Activated CD8-positive, alpha-beta T cell treated with anti-CD3 and anti-CD28 coated beads, Interleukin-2, amount 10 ng/mL, durations not matched to agents 7 days and 5 days (primary cell): ENCODE data around the gene SUGT1. TPM values are rescaled to one million over a fixed set of nuclear protein-coding genes. Genes with fewer than 3 reads are reported as not detected.
A peak's percentile ranks its signal among the peaks of the same experiment; 100 is the strongest.
"Not testable (repeated sequence)": the region's sequence is repeated elsewhere in the genome, so short reads cannot be mapped to it uniquely, and the experiment has no call there.

Experiments used
- ATAC-seq: fragments of 150-1000 bp; cut with Tn5 transposase; one replicate; pipeline ENCODE4 v1.10.0; 2021; ENCODE audit warnings: moderate library complexity
- CTCF ChIA-PET: fragments of 350-600 bp; sonication (Branson Sonifier 250); formaldehyde crosslinking; loops from one replicate; lab custom pipeline; 2021; ENCODE audit warnings: antibody characterized with exemption; lab: Charles Lee
- POLR2A ChIA-PET: fragments of 350-600 bp; sonication (Branson Sonifier 250); formaldehyde crosslinking; loops from one replicate; lab custom pipeline; 2021; ENCODE audit warnings: antibody characterized with exemption; lab: Charles Lee
- DNase-seq: peaks from one replicate; pipeline ENCODE4 v3.0.0-alpha.2; 2020
- H3K27ac Mint-ChIP-seq: one replicate; pipeline ENCODE4 v1.8.0; 2021; ENCODE audit warnings: mild to moderate bottlenecking, mixed read lengths
- H3K27me3 Mint-ChIP-seq: one replicate; pipeline ENCODE4 v1.8.0; 2021; ENCODE audit warnings: low read depth, mixed read lengths
- H3K36me3 Mint-ChIP-seq: one replicate; pipeline ENCODE4 v1.8.0; 2021; ENCODE audit warnings: low read depth, mixed read lengths
- H3K4me1 Mint-ChIP-seq: one replicate; pipeline ENCODE4 v1.8.0; 2021; ENCODE audit warnings: low read depth, mixed read lengths
- H3K4me3 Mint-ChIP-seq: one replicate; pipeline ENCODE4 v1.8.0; 2021; ENCODE audit warnings: mild to moderate bottlenecking, mixed read lengths
- H3K9me3 Mint-ChIP-seq: one replicate; pipeline ENCODE4 v1.8.0; 2022; ENCODE audit warnings: mixed read lengths; ENCODE audit not compliant: insufficient read depth
- total RNA-seq, 2 experiments: library from RNA; stranded (reverse); gene quantifications; one replicate each; pipeline ENCODE4 v1.2.3, GENCODE V29; 2021

Gene SUGT1
- total RNA-seq, 2 experiments from 2014 or later: 48.5 to 50.7 TPM

DNA sequence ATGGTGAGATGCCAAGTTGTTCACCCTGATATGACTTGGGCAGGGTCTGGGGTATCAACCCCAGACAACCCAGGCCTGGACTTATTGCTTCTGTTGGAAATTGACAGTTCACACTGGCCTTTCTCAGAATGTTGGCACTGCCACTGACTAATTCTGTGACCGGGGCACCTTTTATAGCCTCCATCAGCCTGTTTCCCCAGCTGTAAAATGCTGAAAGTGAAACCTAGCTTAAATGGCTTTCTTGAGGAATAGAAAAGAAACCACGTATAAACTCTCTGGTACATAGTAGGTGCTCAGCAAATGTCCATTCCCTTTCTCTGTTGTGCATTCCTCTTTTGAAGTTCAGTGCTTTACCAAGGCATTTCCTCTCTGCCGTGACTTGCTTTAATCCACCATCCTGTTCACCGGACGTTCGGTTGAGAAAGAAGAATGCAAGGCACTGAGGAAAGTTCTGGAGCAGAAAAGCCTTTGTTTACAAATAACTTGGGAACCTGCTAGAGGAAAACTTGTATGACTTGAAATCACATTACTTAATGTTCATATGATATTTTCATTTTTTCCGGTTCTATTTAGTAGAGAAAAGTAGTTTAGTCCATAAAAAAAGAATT, 21.4 kb upstream of the SUGT1 start:
- H3K4me1 Mint-ChIP-seq, H3K9me3 Mint-ChIP-seq, CTCF ChIA-PET, H3K4me3 Mint-ChIP-seq, POLR2A ChIA-PET, H3K27me3 Mint-ChIP-seq, DNase-seq, H3K27ac Mint-ChIP-seq, ATAC-seq: not testable (repeated sequence)
- peaks cover 24% of the 10 kb centered on the region for H3K36me3 Mint-ChIP-seq

DNA sequence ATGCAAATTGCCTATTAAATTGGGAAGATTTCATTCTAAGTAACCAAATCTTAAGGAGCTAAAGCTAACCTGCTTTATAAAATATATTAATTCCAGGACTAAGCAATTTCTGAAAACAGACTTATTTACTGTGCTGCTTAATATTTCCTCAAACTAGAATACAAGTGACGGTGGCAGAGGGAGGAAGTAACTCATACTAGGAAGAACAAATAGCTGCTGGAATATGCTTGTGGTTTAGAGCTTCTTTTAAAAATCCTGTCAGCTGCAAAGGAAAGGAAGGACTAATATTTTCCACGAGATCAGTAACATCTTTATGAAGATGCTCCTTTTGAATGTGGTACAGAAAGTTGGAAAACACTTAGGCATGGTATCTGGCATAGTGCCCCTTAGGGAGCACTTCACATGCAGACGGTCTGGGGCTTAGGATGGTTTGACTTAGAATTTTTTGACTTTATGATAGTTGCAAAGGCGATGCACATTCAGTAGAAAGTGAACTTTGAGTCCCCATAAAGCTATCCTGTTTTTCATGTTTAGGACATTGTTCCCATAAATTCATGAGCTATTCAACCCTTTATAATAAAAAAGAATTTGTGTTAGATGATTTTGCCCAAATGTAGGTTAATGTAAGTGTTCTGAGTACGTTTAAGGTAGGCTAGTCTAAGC, 13.8 kb upstream of the SUGT1 start:
- Mint-ChIP-seq H3K9me3 (no peaks in the 10 kb centered on the region), H3K27me3 (no peaks in the 10 kb centered on the region), H3K27ac (no peak overlapping the region), H3K4me3 (no peak overlapping the region), H3K4me1 (peaks cover 6% of the 10 kb centered on the region), H3K36me3 (peaks cover 41% of the 10 kb centered on the region)
- CTCF ChIA-PET: interaction anchor here (0.7 to 1.8 kb wide), 3 partner anchors 13 to 38 kb away, joined by 3 to 10 read pairs (median 4); partner anchors contain the start of gene SUGT1
- POLR2A ChIA-PET: interaction anchor here (0.7 to 1.1 kb wide), 2 partner anchors 13 to 14 kb away, joined by 3 to 4 read pairs; partner anchors contain the start of gene SUGT1
- DNase-seq: no peak
- ATAC-seq: no peak

DNA sequence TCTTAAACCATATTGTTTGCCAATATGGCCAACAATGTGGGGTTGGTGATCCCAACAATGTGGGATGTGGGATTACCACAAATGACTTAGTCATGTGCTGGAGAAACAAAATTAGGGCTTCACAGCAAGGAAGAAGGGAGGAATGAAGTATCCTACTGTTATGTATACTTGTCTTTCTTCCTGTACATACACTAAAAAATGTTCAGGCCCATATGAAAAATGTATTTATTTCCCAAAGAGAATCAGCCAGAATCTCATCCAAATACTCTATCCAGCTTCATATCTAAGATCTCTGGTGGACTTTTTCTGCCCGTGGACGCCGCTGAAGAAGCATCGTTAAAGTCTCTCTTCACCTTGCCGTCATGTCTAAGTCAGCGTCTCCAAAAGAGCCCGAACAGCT, 10.5 kb upstream of the SUGT1 start, which contains the start of gene HNRNPA1L2:
Gene HNRNPA1L2 (plus strand): TSS at position 301 of the 400 bp plus-strand sequence. CDS start 62 bp downstream, at position 363.
- H3K36me3 Mint-ChIP-seq: peaks cover 43% of the 10 kb centered on the region
- no peak for ATAC-seq
- H3K9me3 Mint-ChIP-seq: no peaks in the 10 kb centered on the region
- H3K4me3 Mint-ChIP-seq: no peak within 1 kb of the TSS
- no peaks in the 10 kb centered on the region for H3K27me3 Mint-ChIP-seq
- ChIA-PET POLR2A (no interaction called here), CTCF (no interaction called here)
- H3K4me1 Mint-ChIP-seq: peaks cover 6% of the 10 kb centered on the region
- H3K27ac Mint-ChIP-seq: no peak within 1 kb of the TSS
- DNase-seq: no peak

- Mint-ChIP-seq H3K27ac (no peak overlapping the region), H3K27me3 (no peaks in the 10 kb centered on the region), H3K4me3 (no peak overlapping the region), H3K36me3 (peaks cover 37% of the 10 kb centered on the region), H3K4me1 (peaks cover 6% of the 10 kb centered on the region), H3K9me3 (no peaks in the 10 kb centered on the region)
- ATAC-seq (no peak), DNase-seq (no peak)
- CTCF ChIA-PET: no interaction called here
- POLR2A ChIA-PET: no interaction called here
Observed at GRCh38 chr13:52644108-52644507, 8.5 kb upstream of the SUGT1 start.

GRCh38 chr13:52646967-52647366, 5.7 kb upstream of the SUGT1 start:
- no peak overlapping the region for H3K27ac Mint-ChIP-seq
- peaks cover 14% of the 10 kb centered on the region for H3K4me1 Mint-ChIP-seq
- H3K36me3 Mint-ChIP-seq: peaks cover 34% of the 10 kb centered on the region
- ChIA-PET POLR2A (interaction anchor here (0.9 kb wide), 1 partner anchor 30 kb away, joined by 3 read pairs; no protein-coding TSS in a partner anchor), CTCF (interaction anchor here (1.3 kb wide), 1 partner anchor 18 kb away, joined by 5 read pairs; no protein-coding TSS in a partner anchor)
- ATAC-seq: no peak
- H3K4me3 Mint-ChIP-seq: no peak overlapping the region
- no peaks in the 10 kb centered on the region for H3K27me3 Mint-ChIP-seq
- no peak for DNase-seq
- no peaks in the 10 kb centered on the region for H3K9me3 Mint-ChIP-seq

GRCh38 chr13:52650731-52651130, 1.9 kb upstream of the SUGT1 start:
- Mint-ChIP-seq H3K36me3 (peaks cover 24% of the 10 kb centered on the region), H3K9me3 (no peaks in the 10 kb centered on the region), H3K4me3 (no peak overlapping the region), H3K4me1 (peaks cover 8% of the 10 kb centered on the region), H3K27ac (peak overlapping the region; percentile 48), H3K27me3 (no peaks in the 10 kb centered on the region)
- DNase-seq: no peak
- ChIA-PET CTCF (no interaction called here), POLR2A (no interaction called here)
- no peak for ATAC-seq

- Mint-ChIP-seq H3K4me1 (peaks cover 8% of the 10 kb centered on the region), H3K4me3 (no peak overlapping the region), H3K27ac (peak overlapping the region; percentile 50), H3K36me3 (peaks cover 24% of the 10 kb centered on the region), H3K27me3 (no peaks in the 10 kb centered on the region), H3K9me3 (no peaks in the 10 kb centered on the region)
- CTCF ChIA-PET: interaction anchor here (0.8 to 3.5 kb wide), 11 partner anchors 12 to 458 kb away, joined by 3 to 48 read pairs (median 5); no protein-coding TSS in a partner anchor
- ATAC-seq (no peak), DNase-seq (no peak)
- POLR2A ChIA-PET: interaction anchor here (0.6 to 3.4 kb wide), 4 partner anchors 13 to 201 kb away, joined by 3 to 38 read pairs (median 4); no protein-coding TSS in a partner anchor
Observed at GRCh38 chr13:52651897-52652195, 790 bp upstream of the SUGT1 start.

- H3K4me3 Mint-ChIP-seq: no peak overlapping the region
- DNase-seq (no peak), ATAC-seq (peak; percentile 46)
- peaks cover 24% of the 10 kb centered on the region for H3K36me3 Mint-ChIP-seq
- H3K27ac Mint-ChIP-seq: no peak overlapping the region
- peaks cover 8% of the 10 kb centered on the region for H3K4me1 Mint-ChIP-seq
- H3K27me3 Mint-ChIP-seq: no peaks in the 10 kb centered on the region
- no peaks in the 10 kb centered on the region for H3K9me3 Mint-ChIP-seq
- POLR2A ChIA-PET: interaction anchor here (0.6 to 3.4 kb wide), 5 partner anchors 15 to 94 kb away, joined by 3 to 38 read pairs (median 3); no protein-coding TSS in a partner anchor
- CTCF ChIA-PET: interaction anchor here (0.6 to 3.5 kb wide), 18 partner anchors 11 to 623 kb away, joined by 3 to 48 read pairs (median 5); partner anchors contain the start of gene VPS36
Observed at GRCh38 chr13:52652980-52653303, 306 bp downstream of the SUGT1 start.

DNA sequence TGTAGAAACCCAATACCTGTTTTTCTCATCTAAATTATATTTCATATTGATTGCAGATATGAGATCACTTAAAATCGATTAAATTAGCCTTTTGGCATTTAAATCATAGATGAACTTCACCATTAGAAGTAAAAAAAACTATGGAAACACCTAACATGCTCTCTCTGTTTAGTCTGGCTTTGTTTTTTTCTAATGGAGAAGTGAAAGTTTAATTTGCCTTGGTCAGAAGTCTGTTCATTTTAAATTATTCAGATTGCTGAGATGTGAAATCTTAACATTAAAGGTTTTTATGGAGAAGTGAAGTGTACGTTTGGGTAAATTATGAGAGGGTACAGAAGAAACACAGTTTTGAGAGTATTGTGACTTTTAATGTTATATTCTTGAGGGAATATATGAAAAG, 6.7 kb downstream of the SUGT1 start:
- H3K27ac Mint-ChIP-seq: no peak overlapping the region
- ATAC-seq: no peak
- ChIA-PET POLR2A (no interaction called here), CTCF (no interaction called here)
- no peaks in the 10 kb centered on the region for H3K9me3 Mint-ChIP-seq
- H3K36me3 Mint-ChIP-seq: peaks cover 26% of the 10 kb centered on the region
- no peak for DNase-seq
- H3K4me1 Mint-ChIP-seq: no peaks in the 10 kb centered on the region
- H3K27me3 Mint-ChIP-seq: no peaks in the 10 kb centered on the region
- no peak overlapping the region for H3K4me3 Mint-ChIP-seq

- H3K27ac Mint-ChIP-seq: no peak overlapping the region
- no peaks in the 10 kb centered on the region for H3K9me3 Mint-ChIP-seq
- ChIA-PET CTCF (interaction anchor here (0.9 to 4.2 kb wide), 8 partner anchors 8 to 304 kb away, joined by 3 to 48 read pairs (median 4); partner anchors contain the start of gene SUGT1), POLR2A (interaction anchor here (2.0 kb wide), 1 partner anchor 47 kb away, joined by 9 read pairs; no protein-coding TSS in a partner anchor)
- no peak for DNase-seq
- no peaks in the 10 kb centered on the region for H3K27me3 Mint-ChIP-seq
- no peak for ATAC-seq
- H3K4me1 Mint-ChIP-seq: no peaks in the 10 kb centered on the region
- no peak overlapping the region for H3K4me3 Mint-ChIP-seq
- H3K36me3 Mint-ChIP-seq: peaks cover 39% of the 10 kb centered on the region
Observed at GRCh38 chr13:52664272-52664671, 11.6 kb downstream of the SUGT1 start.

DNA sequence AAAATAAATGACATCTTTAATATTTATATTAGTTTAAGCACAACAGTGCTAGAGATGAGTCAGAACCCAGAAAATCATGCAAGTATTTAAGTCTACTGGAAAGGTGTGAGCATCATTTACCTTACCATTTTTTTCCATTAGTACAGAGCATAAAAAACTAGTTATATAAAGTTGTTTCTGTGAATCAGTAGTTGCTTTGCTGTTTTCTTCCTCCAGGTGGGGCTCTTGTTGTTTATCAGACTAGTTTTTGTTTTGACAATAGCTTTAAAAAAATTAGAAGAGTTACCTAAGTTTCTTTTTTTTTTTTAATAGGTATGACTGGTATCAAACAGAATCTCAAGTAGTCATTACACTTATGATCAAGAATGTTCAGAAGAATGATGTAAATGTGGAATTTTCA, 12.7 kb downstream of the SUGT1 start:
- H3K4me3 Mint-ChIP-seq: no peak overlapping the region
- H3K36me3 Mint-ChIP-seq: peaks cover 38% of the 10 kb centered on the region
- H3K27me3 Mint-ChIP-seq: no peaks in the 10 kb centered on the region
- POLR2A ChIA-PET: interaction anchor here (2.0 kb wide), 1 partner anchor 48 kb away, joined by 9 read pairs; no protein-coding TSS in a partner anchor
- H3K9me3 Mint-ChIP-seq: no peaks in the 10 kb centered on the region
- ATAC-seq: peak; percentile 42
- DNase-seq: no peak
- no peaks in the 10 kb centered on the region for H3K4me1 Mint-ChIP-seq
- no peak overlapping the region for H3K27ac Mint-ChIP-seq
- CTCF ChIA-PET: interaction anchor here (0.7 to 4.2 kb wide), 15 partner anchors 9 to 303 kb away, joined by 3 to 48 read pairs (median 5); partner anchors contain the start of gene SUGT1

- Mint-ChIP-seq H3K27me3 (no peaks in the 10 kb centered on the region), H3K36me3 (peaks cover 25% of the 10 kb centered on the region), H3K9me3 (no peaks in the 10 kb centered on the region), H3K27ac (no peak overlapping the region), H3K4me3 (no peak overlapping the region), H3K4me1 (no peaks in the 10 kb centered on the region)
- ATAC-seq: no peak
- CTCF ChIA-PET: interaction anchor here (1.0 to 2.8 kb wide), 2 partner anchors 17 to 139 kb away, joined by 5 to 15 read pairs; partner anchors contain the start of gene SUGT1
- DNase-seq: no peak
- POLR2A ChIA-PET: no interaction called here
Observed at GRCh38 chr13:52669677-52670076, 17.0 kb downstream of the SUGT1 start.
